AG10803 (cell line): Measurements from ENCODE around the gene PAGR1.

Experiments used
- DNase-seq: peaks from one replicate; pipeline ENCODE4 v3.0.0; 2010; ENCODE audit warnings: low read depth
- H3K4me3 ChIP-seq: 2 replicates; pipeline ENCODE4 v1.5.1; 2011; ENCODE audit warnings: mild to moderate bottlenecking, low read length, control low read depth
- TF ChIP-seq, protein P1 (sequence below): conservative IDR thresholded peaks from 2 replicates; pipeline ENCODE4 v1.5.1; 2011; ENCODE audit warnings: mild to moderate bottlenecking, low read length, control low read depth, inconsistent platforms

Gene PAGR1

DNA sequence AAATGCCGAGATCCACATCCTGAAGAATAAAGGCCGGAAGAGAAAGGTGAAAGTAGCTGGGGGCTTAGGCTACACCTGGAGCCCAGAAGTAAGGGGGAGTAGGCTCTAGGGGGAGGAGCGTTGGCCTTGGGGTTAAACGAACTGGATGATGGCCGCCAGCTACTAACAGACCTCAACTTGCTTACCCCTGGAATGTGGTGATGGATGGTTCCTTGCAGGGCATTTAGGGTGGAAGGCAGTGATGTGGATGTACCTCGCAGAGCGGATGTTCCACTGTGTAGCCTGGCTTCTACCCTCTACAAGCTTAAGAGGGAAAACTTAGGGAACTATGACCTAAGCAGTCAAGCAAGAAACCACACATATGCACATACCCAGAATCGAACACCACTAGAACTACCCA, 11.9 kb upstream of the PAGR1 start:
- TF ChIP-seq, protein P1, sequence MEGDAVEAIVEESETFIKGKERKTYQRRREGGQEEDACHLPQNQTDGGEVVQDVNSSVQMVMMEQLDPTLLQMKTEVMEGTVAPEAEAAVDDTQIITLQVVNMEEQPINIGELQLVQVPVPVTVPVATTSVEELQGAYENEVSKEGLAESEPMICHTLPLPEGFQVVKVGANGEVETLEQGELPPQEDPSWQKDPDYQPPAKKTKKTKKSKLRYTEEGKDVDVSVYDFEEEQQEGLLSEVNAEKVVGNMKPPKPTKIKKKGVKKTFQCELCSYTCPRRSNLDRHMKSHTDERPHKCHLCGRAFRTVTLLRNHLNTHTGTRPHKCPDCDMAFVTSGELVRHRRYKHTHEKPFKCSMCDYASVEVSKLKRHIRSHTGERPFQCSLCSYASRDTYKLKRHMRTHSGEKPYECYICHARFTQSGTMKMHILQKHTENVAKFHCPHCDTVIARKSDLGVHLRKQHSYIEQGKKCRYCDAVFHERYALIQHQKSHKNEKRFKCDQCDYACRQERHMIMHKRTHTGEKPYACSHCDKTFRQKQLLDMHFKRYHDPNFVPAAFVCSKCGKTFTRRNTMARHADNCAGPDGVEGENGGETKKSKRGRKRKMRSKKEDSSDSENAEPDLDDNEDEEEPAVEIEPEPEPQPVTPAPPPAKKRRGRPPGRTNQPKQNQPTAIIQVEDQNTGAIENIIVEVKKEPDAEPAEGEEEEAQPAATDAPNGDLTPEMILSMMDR, result no peak
- no peak for DNase-seq
- H3K4me3 ChIP-seq, result no peak overlapping the region

DNA sequence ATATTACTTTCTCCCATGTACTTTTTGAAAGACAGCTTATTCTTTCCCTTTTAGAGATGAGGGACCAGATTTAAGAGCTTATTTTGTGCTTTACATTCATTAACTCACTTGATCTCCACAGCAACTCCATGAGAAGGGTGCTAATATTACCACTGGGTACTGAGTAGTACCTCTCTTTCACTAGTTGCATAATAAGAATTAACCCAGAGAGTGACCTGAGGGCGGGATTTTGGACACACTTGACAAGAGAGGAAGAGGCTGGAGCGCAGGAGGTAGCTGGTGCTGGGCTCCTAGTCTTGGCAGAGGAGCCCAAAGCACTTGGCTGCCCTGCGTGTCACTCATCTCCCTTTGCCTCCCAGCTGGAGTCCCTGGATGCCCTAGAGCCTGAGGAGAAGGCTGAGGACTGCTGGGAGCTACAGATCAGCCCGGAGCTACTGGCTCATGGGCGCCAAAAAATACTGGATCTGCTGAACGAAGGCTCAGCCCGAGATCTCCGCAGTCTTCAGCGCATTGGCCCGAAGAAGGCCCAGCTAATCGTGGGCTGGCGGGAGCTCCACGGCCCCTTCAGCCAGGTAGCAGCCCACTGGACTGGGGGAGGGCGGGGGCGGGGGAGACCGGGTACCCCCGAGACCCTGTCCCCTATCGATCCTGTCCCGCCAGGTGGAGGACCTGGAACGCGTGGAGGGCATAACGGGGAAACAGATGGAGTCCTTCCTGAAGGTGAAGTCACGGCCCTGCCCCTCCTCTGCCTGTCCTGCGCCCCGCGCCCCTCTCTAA, 11.3 kb upstream of the PAGR1 start:
- H3K4me3 ChIP-seq, result peak overlapping the region; percentile 94
- TF ChIP-seq, protein P1, result no peak
- DNase-seq, result peak; percentile 55

DNA sequence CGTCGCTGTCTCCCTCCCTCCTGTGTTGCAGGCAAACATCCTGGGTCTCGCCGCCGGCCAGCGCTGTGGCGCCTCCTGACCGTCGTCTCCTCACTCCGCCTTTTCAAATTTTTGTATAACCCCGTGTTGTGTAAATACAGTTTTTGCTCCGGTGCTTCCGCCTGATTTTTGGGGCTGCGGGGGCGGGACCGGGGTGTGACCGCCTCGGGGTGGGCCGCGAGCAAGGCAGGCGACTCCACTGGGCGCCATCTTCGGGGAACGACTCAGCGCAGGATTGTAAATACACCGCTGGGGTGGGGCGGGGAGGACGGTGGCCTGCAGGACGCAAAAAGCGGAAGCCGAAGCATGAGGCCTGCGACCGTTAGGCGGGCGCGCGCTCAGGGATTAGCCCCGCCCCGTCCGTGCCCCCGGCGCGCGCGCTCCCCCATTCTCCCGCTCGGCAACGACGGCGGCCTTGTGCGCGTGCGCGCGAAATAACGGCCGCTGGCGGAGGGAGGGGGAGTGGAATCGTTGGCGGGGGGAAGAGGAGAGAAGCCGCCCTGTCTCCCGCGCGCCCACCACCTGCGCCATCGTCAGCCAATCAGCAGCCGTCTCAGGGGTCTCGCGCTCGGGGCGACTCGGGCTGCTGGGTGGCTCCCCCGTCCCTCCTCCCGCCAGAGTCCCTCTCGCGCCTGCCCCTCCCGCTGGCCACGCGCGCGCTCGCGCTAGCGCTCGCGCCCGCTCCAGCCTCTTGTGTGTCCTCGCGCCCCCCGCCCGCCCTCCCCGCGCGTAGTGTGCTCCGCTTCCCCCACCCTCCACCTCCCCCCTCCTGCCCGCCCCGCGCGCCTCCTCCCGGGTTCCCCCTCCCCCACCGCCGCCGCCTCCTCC, 10.5 kb upstream of the PAGR1 start:
- TF ChIP-seq, protein P1, result no peak; the same call in 1 of the 2 replicates
- peak overlapping the region; percentile 94 for H3K4me3 ChIP-seq
- peak; percentile 98 for DNase-seq

DNA sequence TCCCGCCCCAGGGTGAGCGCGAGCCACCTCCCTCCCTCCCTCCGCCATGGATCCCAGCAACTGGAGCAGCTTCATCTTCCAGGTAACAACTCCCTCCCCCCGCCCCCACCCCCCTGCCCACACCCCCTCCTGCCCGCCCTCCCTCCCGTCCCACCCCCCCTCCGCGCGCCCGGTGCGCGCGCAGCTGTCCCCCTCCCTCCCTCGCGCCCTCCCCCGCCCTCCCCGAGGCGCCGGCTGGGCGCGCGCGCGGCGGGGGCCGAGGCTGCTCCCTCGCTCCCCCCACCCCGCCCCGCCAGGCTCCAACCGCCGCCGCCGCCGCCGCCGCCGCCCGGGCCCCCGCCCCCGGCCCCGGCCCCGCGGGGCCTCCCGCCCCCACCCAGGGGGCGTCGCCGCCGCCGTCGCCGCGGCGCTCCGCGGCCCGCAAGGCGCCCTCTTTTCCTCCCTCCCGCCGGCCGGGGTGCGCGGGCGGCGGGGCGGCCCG, 9.8 kb upstream of the PAGR1 start, which contains the start of gene MAZ:
Gene MAZ (plus strand): TSS at position 431 of the 481 bp plus-strand sequence. CDS start 173 bp downstream, outside the sequence.
- DNase-seq, result no peak
- TF ChIP-seq, protein P1, result no peak
- peak within 1 kb of the TSS; percentile 94 for H3K4me3 ChIP-seq

DNA sequence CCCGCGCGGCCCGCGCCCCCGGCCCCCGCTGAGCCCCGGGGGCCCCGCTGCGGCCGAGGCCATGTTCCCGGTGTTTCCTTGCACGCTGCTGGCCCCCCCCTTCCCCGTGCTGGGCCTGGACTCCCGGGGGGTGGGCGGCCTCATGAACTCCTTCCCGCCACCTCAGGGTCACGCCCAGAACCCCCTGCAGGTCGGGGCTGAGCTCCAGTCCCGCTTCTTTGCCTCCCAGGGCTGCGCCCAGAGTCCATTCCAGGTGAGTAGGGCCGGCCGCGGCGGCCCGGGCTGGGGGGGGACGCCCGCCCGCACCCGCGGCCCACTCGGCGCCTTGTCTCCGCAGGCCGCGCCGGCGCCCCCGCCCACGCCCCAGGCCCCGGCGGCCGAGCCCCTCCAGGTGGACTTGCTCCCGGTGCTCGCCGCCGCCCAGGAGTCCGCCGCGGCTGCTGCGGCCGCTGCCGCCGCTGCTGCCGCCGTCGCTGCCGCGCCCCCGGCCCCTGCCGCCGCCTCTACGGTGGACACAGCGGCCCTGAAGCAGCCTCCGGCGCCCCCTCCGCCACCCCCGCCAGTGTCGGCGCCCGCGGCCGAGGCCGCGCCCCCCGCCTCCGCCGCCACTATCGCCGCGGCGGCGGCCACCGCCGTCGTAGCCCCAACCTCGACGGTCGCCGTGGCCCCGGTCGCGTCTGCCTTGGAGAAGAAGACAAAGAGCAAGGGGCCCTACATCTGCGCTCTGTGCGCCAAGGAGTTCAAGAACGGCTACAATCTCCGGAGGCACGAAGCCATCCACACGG, 9.1 kb upstream of the PAGR1 start:
- H3K4me3 ChIP-seq, result peak overlapping the region; percentile 71
- TF ChIP-seq, protein P1, result no peak
- DNase-seq, result no peak

DNA sequence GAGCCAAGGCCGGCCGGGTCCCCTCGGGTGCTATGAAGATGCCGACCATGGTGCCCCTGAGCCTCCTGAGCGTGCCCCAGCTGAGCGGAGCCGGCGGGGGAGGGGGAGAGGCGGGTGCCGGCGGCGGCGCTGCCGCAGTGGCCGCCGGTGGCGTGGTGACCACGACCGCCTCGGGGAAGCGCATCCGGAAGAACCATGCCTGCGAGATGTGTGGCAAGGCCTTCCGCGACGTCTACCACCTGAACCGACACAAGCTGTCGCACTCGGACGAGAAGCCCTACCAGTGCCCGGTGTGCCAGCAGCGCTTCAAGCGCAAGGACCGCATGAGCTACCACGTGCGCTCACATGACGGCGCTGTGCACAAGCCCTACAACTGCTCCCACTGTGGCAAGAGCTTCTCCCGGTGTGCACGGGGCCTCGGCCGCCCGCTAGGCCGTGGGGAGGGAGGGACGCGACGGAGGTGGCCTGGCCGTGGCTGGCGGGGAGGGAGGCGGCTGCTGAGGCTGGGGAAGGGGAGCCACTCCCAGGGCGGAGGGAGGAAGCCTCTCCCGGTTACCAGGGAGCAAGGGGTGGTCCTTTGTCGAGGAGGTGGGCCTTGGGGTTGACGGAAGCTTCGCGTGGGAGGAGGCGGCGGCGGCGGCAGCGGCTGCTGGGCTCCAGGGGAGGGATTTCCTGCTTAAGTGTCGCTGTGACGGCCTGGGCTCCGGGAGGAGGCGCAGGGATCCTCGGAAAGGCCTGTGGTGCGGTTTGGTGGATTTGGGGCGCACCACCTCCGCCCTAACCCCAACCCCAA, 8.3 kb upstream of the PAGR1 start:
- TF ChIP-seq, protein P1, result peak; percentile 68
- peak overlapping the region; percentile 71 for H3K4me3 ChIP-seq
- peak; percentile 93 for DNase-seq
